Ascending aorta (tissue), 2 donors: Measurements from ENCODE around the gene HSD17B2. TPM values are rescaled to one million over a fixed set of nuclear protein-coding genes. Genes with fewer than 3 reads are reported as not detected.

Source experiments
- DNase-seq, 2 donors: peaks; one replicate each; pipeline ENCODE4 v3.0.0-alpha.2; 2019; ENCODE audit warnings: low spot score in 2 of 2
- H3K27ac ChIP-seq, 2 donors: fragments of 200-600 bp; sonication (generic); one replicate each; pipeline ENCODE4 v1.5.1; 2016 to 2017; ENCODE audit warnings: mild to moderate bottlenecking in 1 of 2
- H3K27me3 ChIP-seq: fragments of 200-600 bp; sonication (generic); one replicate; pipeline ENCODE4 v1.5.1; 2017
- H3K36me3 ChIP-seq, 2 donors: fragments of 200-600 bp; sonication (generic); one replicate each; pipeline ENCODE4 v1.5.1; 2016
- H3K4me1 ChIP-seq, 2 donors: fragments of 200-600 bp; sonication (generic); one replicate each; pipeline ENCODE4 v1.5.1; 2016 to 2017; ENCODE audit warnings: mild to moderate bottlenecking in 1 of 2
- H3K4me3 ChIP-seq, 2 donors: fragments of 200-600 bp; sonication (generic); one replicate each; pipeline ENCODE4 v1.5.1; 2016 to 2017; ENCODE audit warnings: mild to moderate bottlenecking in 1 of 2
- H3K9me3 ChIP-seq, 2 donors: fragments of 200-600 bp; sonication (generic); one replicate each; pipeline ENCODE4 v1.5.1; 2016
- CTCF ChIP-seq, 3 experiments: fragments of 200-600 bp in 2 of 3; fragments of 450-650 bp in 1 of 3; sonication (generic) in 2 of 3; IDR thresholded peaks; one replicate each; pipeline ENCODE4 v1.5.1; 2016 to 2019; ENCODE audit warnings: antibody characterized with exemption in 3 of 3, mild to moderate bottlenecking in 1 of 3, moderate library complexity in 1 of 3
- intact Hi-C: fragments of 100-400 bp; cut with DNase I; formaldehyde crosslinking; loops from one replicate; pipeline ENCODE4 v1.15.1; 2023
- total RNA-seq: library from RNA; depleted of rRNA; stranded (reverse); fragments of >200 nt; gene quantifications from one replicate; pipeline ENCODE4 v1.1.0, GENCODE V29; 2016

The HSD17B2 gene
- total RNA-seq, 1 donor from 2014 or later = not detected

DNA sequence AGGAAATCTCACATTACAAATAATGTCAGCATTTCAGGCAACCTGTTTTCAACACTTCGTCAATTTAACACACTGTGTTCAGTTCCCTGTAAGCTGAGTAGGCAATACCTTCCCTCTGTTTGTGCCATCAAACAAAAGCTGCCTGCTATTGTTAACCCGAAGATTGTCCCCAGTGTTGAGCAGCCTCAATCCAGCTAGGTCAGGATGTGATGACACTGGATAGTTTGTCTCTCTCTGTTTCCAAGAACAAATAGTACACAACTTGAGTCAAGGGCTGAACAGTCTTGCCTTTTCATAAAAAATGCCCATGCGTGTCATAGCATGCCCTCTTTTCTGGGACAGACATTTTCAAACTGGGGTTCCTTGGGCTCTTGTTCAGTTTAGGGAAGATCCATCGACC lies 36.4 kb downstream of the HSD17B2 start:
- no peak for TF ChIP-seq CTCF (IDR thresholded peaks at IDR 0.05)
- intact Hi-C loops = no loop called here
- H3K4me3 ChIP-seq = no peak overlapping the region

DNA sequence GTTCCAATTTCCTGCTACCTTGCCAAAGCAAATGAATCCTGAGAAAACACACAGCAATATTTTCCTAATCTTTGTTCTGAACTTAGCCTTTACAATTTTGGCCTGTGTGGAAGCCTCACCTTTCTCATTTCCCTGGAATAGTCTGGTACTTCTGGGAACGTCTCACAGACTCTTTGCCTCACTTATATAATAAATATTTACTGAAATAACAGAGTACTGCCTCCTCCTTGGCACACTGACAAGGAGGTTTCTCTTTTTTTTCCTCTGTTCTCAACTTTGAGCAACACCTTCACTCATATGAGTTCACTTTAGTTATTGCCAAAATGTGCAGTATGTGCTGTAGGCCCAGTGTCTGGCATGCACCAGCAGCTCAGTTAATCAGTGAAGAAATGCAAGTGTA lies 37.3 kb downstream of the HSD17B2 start:
- no peaks in the 10 kb centered on the region for H3K27me3 ChIP-seq
- intact Hi-C loops = no loop called here
- no peak overlapping the region for H3K27ac ChIP-seq
- no peaks in the 10 kb centered on the region for H3K36me3 ChIP-seq
- no peak for TF ChIP-seq CTCF (IDR thresholded peaks at IDR 0.05)
- no peak overlapping the region for H3K4me3 ChIP-seq
- DNase-seq = no peak
- H3K4me1 ChIP-seq = no peaks in the 10 kb centered on the region
- H3K9me3 ChIP-seq = no peaks in the 10 kb centered on the region

More for the DNA sequence above, 36.4 kb downstream of the HSD17B2 start:
- DNase-seq = no peak
- Histone ChIP-seq H3K27ac (no peak overlapping the region), H3K27me3 (no peaks in the 10 kb centered on the region), H3K36me3 (no peaks in the 10 kb centered on the region), H3K9me3 (no peaks in the 10 kb centered on the region), H3K4me1 (no peaks in the 10 kb centered on the region)

DNA sequence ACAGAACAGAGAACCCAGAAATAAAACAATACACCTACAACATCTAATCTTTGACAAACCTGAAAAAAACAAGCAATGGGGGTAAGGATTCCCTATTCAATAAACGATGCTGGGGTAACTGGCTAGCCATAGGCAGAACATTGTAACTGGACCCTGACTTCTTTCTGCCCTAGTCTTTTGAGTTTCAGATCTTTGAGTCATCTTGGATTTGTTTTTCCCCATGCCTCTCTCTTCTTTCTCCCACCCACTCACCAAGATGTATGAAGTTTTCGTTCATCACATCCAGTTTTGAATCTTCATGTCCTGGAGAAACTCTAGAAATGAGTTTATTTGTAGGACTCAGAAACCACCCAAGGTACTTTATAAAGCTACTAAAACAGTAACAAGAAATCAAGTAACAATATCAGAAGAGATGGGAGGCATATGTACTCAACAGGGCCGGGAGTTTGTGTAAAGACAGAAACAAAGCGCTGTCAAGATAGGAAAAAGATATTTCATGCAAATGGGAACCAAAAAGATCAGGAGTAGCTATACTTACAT lies 39.0 kb downstream of the HSD17B2 start:
- Histone ChIP-seq H3K27ac (no peak overlapping the region), H3K27me3 (no peaks in the 10 kb centered on the region), H3K4me3 (no peak overlapping the region), H3K9me3 (no peaks in the 10 kb centered on the region), H3K4me1 (no peaks in the 10 kb centered on the region), H3K36me3 (no peaks in the 10 kb centered on the region)
- intact Hi-C loops = no loop called here
- no peak for DNase-seq
- TF ChIP-seq CTCF (IDR thresholded peaks at IDR 0.05) = no peak

- H3K36me3 ChIP-seq = no peaks in the 10 kb centered on the region
- H3K9me3 ChIP-seq = no peaks in the 10 kb centered on the region
- H3K4me1 ChIP-seq = no peaks in the 10 kb centered on the region
- no peak for TF ChIP-seq CTCF (IDR thresholded peaks at IDR 0.05)
- no peak overlapping the region for H3K4me3 ChIP-seq
- intact Hi-C loops = no loop called here
- no peak overlapping the region for H3K27ac ChIP-seq
- H3K27me3 ChIP-seq = no peaks in the 10 kb centered on the region
- no peak for DNase-seq
Measured at GRCh38 chr16:82078125-82078524, 43.1 kb downstream of the HSD17B2 start.

GRCh38 chr16:82079892-82080291 lies 44.8 kb downstream of the HSD17B2 start:
- intact Hi-C loops = no loop called here
- no peak overlapping the region for H3K4me3 ChIP-seq
- H3K36me3 ChIP-seq = no peaks in the 10 kb centered on the region
- DNase-seq = no peak
- no peaks in the 10 kb centered on the region for H3K9me3 ChIP-seq
- H3K4me1 ChIP-seq = no peaks in the 10 kb centered on the region
- no peak for TF ChIP-seq CTCF (IDR thresholded peaks at IDR 0.05)
- no peaks in the 10 kb centered on the region for H3K27me3 ChIP-seq
- H3K27ac ChIP-seq = no peak overlapping the region

GRCh38 chr16:82081264-82081663 lies 46.2 kb downstream of the HSD17B2 start:
- H3K36me3 ChIP-seq = no peaks in the 10 kb centered on the region
- intact Hi-C loops = no loop called here
- H3K4me3 ChIP-seq = no peak overlapping the region
- no peak for TF ChIP-seq CTCF (IDR thresholded peaks at IDR 0.05)
- H3K4me1 ChIP-seq = no peaks in the 10 kb centered on the region
- H3K9me3 ChIP-seq = no peaks in the 10 kb centered on the region
- H3K27ac ChIP-seq = no peak overlapping the region
- no peak for DNase-seq
- H3K27me3 ChIP-seq = no peaks in the 10 kb centered on the region
